Activated T-helper 1 cell treated with anti-CD3 and anti-CD28 coated beads, Interleukin-2, amount 50 U/mL, for 16 hours (primary cell): ENCODE data around the gene ANO7.

Source experiments
- DNase-seq, 2 donors: peaks; one replicate each; pipeline ENCODE4 v3.0.0-alpha.2; 2020; ENCODE audit warnings: low read depth in 1 of 2, low spot score in 1 of 2

Gene ANO7

DNA sequence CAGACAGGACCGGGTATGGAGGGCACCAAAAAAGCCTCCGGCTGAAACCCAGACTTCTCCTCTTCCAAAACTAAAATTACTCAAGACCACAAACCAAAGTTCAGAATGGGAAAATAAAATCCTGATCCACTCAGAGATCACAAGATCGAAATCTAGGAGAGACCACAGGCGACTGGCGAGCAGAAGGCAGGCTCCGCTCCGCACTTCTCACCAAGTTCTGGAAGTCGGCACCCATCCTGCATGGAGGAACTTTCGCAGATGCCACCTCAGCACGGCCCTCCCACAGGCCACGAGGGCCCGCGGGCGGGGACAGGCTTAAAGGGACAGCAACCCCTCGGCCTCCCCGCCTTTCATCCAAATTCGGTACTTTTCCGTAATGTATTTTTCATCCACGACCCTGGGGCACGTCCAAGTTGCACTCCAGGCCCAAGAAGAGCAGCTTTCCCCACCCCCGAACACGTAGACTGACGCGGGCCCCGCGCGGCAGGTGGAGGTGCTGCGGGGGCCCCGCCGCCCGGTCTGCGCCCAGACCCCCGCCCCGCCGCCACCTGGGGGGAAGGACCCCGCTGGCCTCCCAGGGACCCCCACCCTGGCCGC is 83.3 kb downstream of the ANO7 start:
- peak; percentile 26 to 33 for DNase-seq

DNA sequence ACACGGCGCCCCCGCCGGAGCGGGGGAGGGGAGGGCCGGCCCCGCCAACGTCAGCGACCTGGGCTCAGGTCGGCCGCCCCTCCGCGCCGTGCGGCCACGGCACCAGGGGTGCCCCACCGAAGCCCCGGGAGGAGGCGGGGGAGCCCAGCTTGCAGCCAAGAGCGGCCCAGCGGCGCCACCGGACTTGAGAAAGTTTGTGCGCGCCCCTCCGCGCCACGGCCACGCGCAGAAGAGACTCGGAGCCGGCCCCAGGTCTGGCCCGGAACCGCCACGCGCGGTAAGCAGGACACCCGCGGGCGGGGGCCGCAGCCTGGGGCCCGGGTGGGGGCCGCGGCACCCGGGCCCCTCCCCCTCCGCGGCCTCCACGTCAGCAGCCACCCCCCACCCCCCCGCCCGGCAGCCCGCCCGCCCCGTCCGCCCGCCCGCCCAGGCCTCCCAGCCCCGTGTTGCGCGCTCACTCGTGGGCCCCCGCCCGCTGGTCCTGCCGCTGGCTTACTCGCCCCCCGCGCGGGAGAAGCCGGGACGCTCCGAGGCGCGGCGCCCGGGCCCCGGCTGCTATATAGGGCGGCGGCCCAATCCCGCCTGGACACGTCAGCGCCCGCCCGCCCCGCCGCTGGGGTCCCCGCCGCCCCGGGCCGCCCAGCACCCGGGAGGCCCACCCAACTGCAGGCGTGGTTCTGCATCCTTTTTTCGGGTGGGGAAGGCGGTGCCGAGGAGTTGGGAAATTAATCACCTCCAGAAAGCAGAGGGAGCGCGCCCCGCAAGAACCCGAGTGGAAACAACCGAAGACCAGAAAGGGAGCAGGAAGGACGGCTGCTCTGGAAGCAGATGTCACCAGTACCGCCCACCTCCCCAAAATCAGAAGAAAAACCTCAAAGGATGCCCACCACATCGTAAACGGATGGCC is 84.1 kb downstream of the ANO7 start:
- peak in 1 of 2 donors; percentile 15 for DNase-seq

- no peak for DNase-seq
These were observed 84.9 kb downstream of the ANO7 start for GRCh38 chr2:241273210-241274020.

DNA sequence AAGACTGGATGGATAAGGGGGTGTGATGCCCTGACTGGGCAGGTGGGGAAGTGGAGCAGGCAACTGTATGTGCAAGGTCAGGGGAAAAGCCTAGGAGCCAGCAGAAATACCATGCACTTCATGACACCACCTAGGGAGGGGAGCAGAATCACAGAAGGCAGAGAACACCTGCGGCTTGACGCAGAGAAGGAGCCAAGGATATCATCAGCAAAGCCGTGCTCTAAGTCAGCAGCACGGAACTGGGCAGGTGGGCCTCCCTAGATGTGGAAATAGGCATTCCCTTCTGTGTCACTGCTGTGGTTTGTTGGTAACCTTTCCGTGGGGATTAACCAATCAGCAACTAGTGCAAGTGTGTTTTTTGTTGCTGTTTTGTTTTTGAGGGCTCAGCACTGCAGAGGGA is 85.7 kb downstream of the ANO7 start:
- no peak for DNase-seq
